Uterus (tissue), 4 donors: ENCODE results near the gene PCDH9. TPM values are rescaled to one million over a fixed set of nuclear protein-coding genes. Genes with fewer than 3 reads are reported as not detected.

ENCODE experiments used
- DNase-seq, 2 donors: peaks; one replicate each; pipeline ENCODE4 v3.0.0-alpha.2; 2019 to 2020
- H3K27ac ChIP-seq, 2 donors: fragments of 200-600 bp; sonication (generic); 1 replicate in 1 of 2; 2 replicates in 1 of 2; pipeline ENCODE4 v1.5.1; 2016 to 2018
- H3K27me3 ChIP-seq, 2 donors: fragments of 200-600 bp; sonication (generic); one replicate each; pipeline ENCODE4 v1.5.1; 2018 to 2019; ENCODE audit warnings: control low read depth in 1 of 2
- H3K36me3 ChIP-seq, 2 donors: fragments of 200-600 bp; sonication (generic); one replicate each; pipeline ENCODE4 v1.5.1; 2019; ENCODE audit warnings: control low read depth in 1 of 2
- H3K4me1 ChIP-seq, 2 donors: fragments of 200-600 bp; sonication (generic); one replicate each; pipeline ENCODE4 v1.5.1; 2018 to 2019; ENCODE audit warnings: control low read depth in 1 of 2
- H3K4me3 ChIP-seq, 2 donors: fragments of 200-600 bp; sonication (generic); 1 replicate in 1 of 2; 2 replicates in 1 of 2; pipeline ENCODE4 v1.5.1; 2018 to 2019; ENCODE audit warnings: mild to moderate bottlenecking in 1 of 2
- H3K9me3 ChIP-seq, 2 donors: fragments of 200-600 bp; sonication (generic); one replicate each; pipeline ENCODE4 v1.5.1; 2019; ENCODE audit warnings: control low read depth in 1 of 2
- CTCF ChIP-seq, 4 experiments: fragments of 200-600 bp in 2 of 4; fragments of 450-650 bp in 2 of 4; sonication (generic) in 2 of 4; IDR thresholded peaks; one replicate each; pipeline ENCODE4 v1.5.1; 2016 to 2019; ENCODE audit warnings: antibody characterized with exemption in 4 of 4, mild to moderate bottlenecking in 2 of 4, moderate library complexity in 1 of 4
- POLR2A ChIP-seq, 2 donors: fragments of 450-650 bp; IDR thresholded peaks; one replicate each; pipeline ENCODE4 v1.6.1; 2016; ENCODE audit warnings: antibody characterized with exemption in 2 of 2, mild to moderate bottlenecking in 1 of 2, moderate library complexity in 1 of 2
- intact Hi-C: fragments of 100-400 bp; cut with DNase I; formaldehyde crosslinking; loops from one replicate; pipeline ENCODE4 v1.15.1; 2023; ENCODE audit warnings: low total_unique reads
- total RNA-seq, 4 donors: library from RNA; depleted of rRNA in 3 of 4; stranded (reverse); fragments of >200 nt in 3 of 4; gene quantifications; one replicate each; pipeline versions ENCODE4 v1.1.0 to v1.2.4, GENCODE V29; 2014 to 2023
- donor health status: DM: yes; HTN: yes; CAD: no.

Gene PCDH9
- total RNA-seq, 4 donors from 2014 or later: 0.51 to 45.7 (median 2.1) TPM

GRCh38 chr13:67118277-67118676 lies 111.9 kb downstream of the PCDH9 start:
- no peaks in the 10 kb centered on the region for H3K4me1 ChIP-seq
- no peaks in the 10 kb centered on the region for H3K27me3 ChIP-seq
- H3K36me3 ChIP-seq: no peaks in the 10 kb centered on the region
- H3K9me3 ChIP-seq: no peaks in the 10 kb centered on the region
- no peak for DNase-seq
- TF ChIP-seq CTCF (IDR thresholded peaks at IDR 0.05): no peak
- no peak for TF ChIP-seq POLR2A (IDR thresholded peaks at IDR 0.05)
- intact Hi-C loops: no loop called here
- H3K4me3 ChIP-seq: no peak overlapping the region
- H3K27ac ChIP-seq: no peak overlapping the region

- H3K4me3 ChIP-seq: no peak overlapping the region
- no peak for TF ChIP-seq POLR2A (IDR thresholded peaks at IDR 0.05)
- H3K36me3 ChIP-seq: no peaks in the 10 kb centered on the region
- H3K4me1 ChIP-seq: no peaks in the 10 kb centered on the region
- H3K27ac ChIP-seq: no peak overlapping the region
- no peak for DNase-seq
- intact Hi-C loops: no loop called here
- no peaks in the 10 kb centered on the region for H3K9me3 ChIP-seq
- H3K27me3 ChIP-seq: no peaks in the 10 kb centered on the region
Observed at GRCh38 chr13:67117010-67117550, 113.1 kb downstream of the PCDH9 start.

GRCh38 chr13:67107979-67108378 lies 122.2 kb downstream of the PCDH9 start:
- H3K36me3 ChIP-seq: no peaks in the 10 kb centered on the region
- DNase-seq: no peak

GRCh38 chr13:67106502-67107057 lies 123.6 kb downstream of the PCDH9 start:
- DNase-seq: no peak
- TF ChIP-seq POLR2A (IDR thresholded peaks at IDR 0.05) (no peak), CTCF (IDR thresholded peaks at IDR 0.05) (no peak)
- intact Hi-C loops: no loop called here

More at GRCh38 chr13:67107979-67108378, 122.2 kb downstream of the PCDH9 start:
- no peak for TF ChIP-seq POLR2A (IDR thresholded peaks at IDR 0.05)
- no peak for TF ChIP-seq CTCF (IDR thresholded peaks at IDR 0.05)
- intact Hi-C loops: no loop called here
- no peaks in the 10 kb centered on the region for H3K9me3 ChIP-seq
- H3K4me1 ChIP-seq: no peaks in the 10 kb centered on the region
- no peaks in the 10 kb centered on the region for H3K27me3 ChIP-seq
- H3K27ac ChIP-seq: no peak overlapping the region
- H3K4me3 ChIP-seq: no peak overlapping the region

GRCh38 chr13:67101730-67102467 lies 128.2 kb downstream of the PCDH9 start:
- Histone ChIP-seq H3K27me3 (no peaks in the 10 kb centered on the region), H3K9me3 (no peaks in the 10 kb centered on the region), H3K4me3 (no peak overlapping the region), H3K36me3 (no peaks in the 10 kb centered on the region), H3K27ac (no peak overlapping the region), H3K4me1 (no peaks in the 10 kb centered on the region)
- no peak for DNase-seq
- intact Hi-C loops: no loop called here
- TF ChIP-seq CTCF (IDR thresholded peaks at IDR 0.05): no peak
- TF ChIP-seq POLR2A (IDR thresholded peaks at IDR 0.05): no peak

More at GRCh38 chr13:67106502-67107057, 123.6 kb downstream of the PCDH9 start:
- Histone ChIP-seq H3K4me3 (no peak overlapping the region), H3K27me3 (no peaks in the 10 kb centered on the region), H3K27ac (no peak overlapping the region), H3K4me1 (no peaks in the 10 kb centered on the region), H3K36me3 (no peaks in the 10 kb centered on the region), H3K9me3 (no peaks in the 10 kb centered on the region)
